ENCODE measurements around the gene MAP3K12.

- TF ChIP-seq SMC3 (IDR thresholded peaks at IDR 0.05; ENCODE audit: low read length): no peak
- TF ChIP-seq TBP (CRISPR knock-in tag; IDR thresholded peaks at IDR 0.05): no peak
- TF ChIP-seq ZZZ3 (CRISPR knock-in tag; IDR thresholded peaks at IDR 0.05; ENCODE audit: borderline replicate concordance): no peak
- TF ChIP-seq EZH2 (conservative IDR thresholded peaks at IDR 0.05; ENCODE audit: low read depth, low read length): no peak
- TF ChIP-seq CTCF (CRISPR knock-in tag; IDR thresholded peaks at IDR 0.05): peak; percentile 11
Observed at GRCh38 chr12:53492830-53493609, 6.2 kb downstream of the MAP3K12 start.

All from HepG2 (cell line).